CD14-positive monocyte (primary cell): ENCODE results near the gene SYTL5. TPM values are rescaled to one million over a fixed set of nuclear protein-coding genes. Genes with fewer than 3 reads are reported as not detected.

Experiments
- DNase-seq, 3 donors: peaks; one replicate each; pipeline ENCODE4 v3.0.0-alpha.2; 2011 to 2022
- H2AFZ ChIP-seq: 2 replicates; pipeline ENCODE4 v1.6.0; 2012; ENCODE audit warnings: mild to moderate bottlenecking, low read depth, low read length, inconsistent platforms; ENCODE audit not compliant: insufficient read depth, poor library complexity, severe bottlenecking
- H3K27ac ChIP-seq, 2 donors: 1 replicate in 1 of 2; 2 replicates in 1 of 2; pipeline ENCODE4 v1.5.1; 2012 to 2013; ENCODE audit warnings: low read length in 2 of 2, control low read depth in 1 of 2, inconsistent platforms in 1 of 2, low read depth in 1 of 2, mild to moderate bottlenecking in 1 of 2
- H3K27me3 ChIP-seq, 2 donors: one replicate each; pipeline versions ENCODE4 v1.6.0 to v1.6.1; 2011 to 2013; ENCODE audit warnings: low read length in 2 of 2; ENCODE audit not compliant: control insufficient read depth in 2 of 2, insufficient read depth in 2 of 2
- H3K36me3 ChIP-seq, 2 donors: replicated peaks in 1 of 2; 1 replicate in 1 of 2; 2 replicates in 1 of 2; pipeline versions ENCODE4 v1.5.1 to v1.6.1; 2012 to 2013; ENCODE audit warnings: low read length in 2 of 2, control low read depth in 1 of 2, inconsistent platforms in 1 of 2, mild to moderate bottlenecking in 1 of 2; ENCODE audit not compliant: insufficient read depth in 2 of 2, control insufficient read depth in 1 of 2
- H3K4me1 ChIP-seq, 2 donors: 1 replicate in 1 of 2; 2 replicates in 1 of 2; pipeline versions ENCODE4 v1.5.1 to v1.6.1; 2012 to 2013; ENCODE audit warnings: low read length in 2 of 2, control low read depth in 1 of 2, inconsistent platforms in 1 of 2, mild to moderate bottlenecking in 1 of 2, moderate library complexity in 1 of 2; ENCODE audit not compliant: insufficient read depth in 2 of 2, control insufficient read depth in 1 of 2
- H3K4me2 ChIP-seq: replicated peaks from 2 replicates; pipeline ENCODE3; 2012; ENCODE audit warnings: low read length, moderate library complexity, mild to moderate bottlenecking; ENCODE audit not compliant: poor library complexity, severe bottlenecking; ENCODE audit errors: extremely low read depth
- H3K4me3 ChIP-seq, 3 experiments: fragments of 200-600 bp in 1 of 3; sonication (generic) in 1 of 3; replicated peaks in 1 of 3; 1 replicate in 2 of 3; 2 replicates in 1 of 3; pipeline ENCODE4 v1.5.1; 2011 to 2013; ENCODE audit warnings: low read length in 3 of 3, mild to moderate bottlenecking in 3 of 3, control low read depth in 2 of 3, low read depth in 2 of 3, inconsistent platforms in 1 of 3, moderate library complexity in 1 of 3
- H3K79me2 ChIP-seq: 2 replicates; pipeline ENCODE4 v1.6.0; 2012; ENCODE audit warnings: mild to moderate bottlenecking, control low read depth, inconsistent platforms, low read length, moderate library complexity; ENCODE audit not compliant: insufficient read depth
- H3K9ac ChIP-seq: 2 replicates; pipeline ENCODE4 v1.6.0; 2017; ENCODE audit warnings: low read length, mild to moderate bottlenecking; ENCODE audit not compliant: insufficient read depth, poor library complexity, severe bottlenecking
- H3K9me3 ChIP-seq, 2 donors: replicated peaks in 1 of 2; 1 replicate in 1 of 2; 2 replicates in 1 of 2; pipeline versions ENCODE4 v1.5.1 to v1.6.1; 2012 to 2013; ENCODE audit warnings: low read length in 2 of 2, control low read depth in 1 of 2; ENCODE audit not compliant: control insufficient read depth in 1 of 2, insufficient read depth in 1 of 2
- H4K20me1 ChIP-seq: 2 replicates; pipeline ENCODE4 v1.6.0; 2012; ENCODE audit warnings: mild to moderate bottlenecking, low read length, control low read depth, moderate library complexity; ENCODE audit not compliant: insufficient read depth
- H3K27ac Mint-ChIP-seq, 7 donors: one replicate each; pipeline ENCODE4 v1.8.0; 2020; ENCODE audit warnings: mild to moderate bottlenecking in 7 of 7, mixed read lengths in 7 of 7, moderate library complexity in 6 of 7, inconsistent platforms in 2 of 7
- H3K27me3 Mint-ChIP-seq, 3 donors: one replicate each; pipeline ENCODE4 v1.8.0; 2021 to 2022; ENCODE audit warnings: low read depth in 3 of 3, mild to moderate bottlenecking in 3 of 3, mixed read lengths in 3 of 3, moderate library complexity in 3 of 3, inconsistent platforms in 1 of 3
- H3K36me3 Mint-ChIP-seq, 2 donors: one replicate each; pipeline ENCODE4 v1.8.0; 2020; ENCODE audit warnings: mixed read lengths in 2 of 2, inconsistent platforms in 1 of 2, mild to moderate bottlenecking in 1 of 2
- H3K4me1 Mint-ChIP-seq: one replicate; pipeline ENCODE4 v1.8.0; 2020; ENCODE audit warnings: mild to moderate bottlenecking, mixed read lengths
- H3K4me3 Mint-ChIP-seq, 2 donors: one replicate each; pipeline ENCODE4 v1.8.0; 2020; ENCODE audit warnings: mild to moderate bottlenecking in 2 of 2, mixed read lengths in 2 of 2, moderate library complexity in 1 of 2
- H3K9me3 Mint-ChIP-seq, 7 donors: one replicate each; pipeline ENCODE4 v1.8.0; 2020 to 2022; ENCODE audit warnings: mixed read lengths in 7 of 7, mild to moderate bottlenecking in 6 of 7, moderate library complexity in 6 of 7, inconsistent platforms in 2 of 7
- CTCF ChIP-seq: fragments of 200-600 bp; IDR thresholded peaks from one replicate; pipeline ENCODE4 v1.8.0; 2022; ENCODE audit warnings: antibody characterized with exemption, mild to moderate bottlenecking
- WGBS: methylation state at CpG from one replicate; pipeline ENCODE4 v1.1.5; 2013; ENCODE audit warnings: missing lambda C conversion rate; ENCODE audit not compliant: insufficient coverage; 5-methylcytosine and 5-hydroxymethylcytosine counted together
- intact Hi-C, 2 donors: fragments of 100-400 bp; cut with micrococcal nuclease; formaldehyde crosslinking; loops; one replicate each; pipeline versions ENCODE4 v1.15.0 to v1.15.1; 2023
- polyA plus RNA-seq, 3 donors: library from polyadenylated mRNA; depleted of rRNA in 1 of 3; unstranded in 2 of 3; stranded (reverse) in 1 of 3; fragments of 300-500 nt in 2 of 3; fragments of >200 nt in 1 of 3; fragmentation: Illumina TruSeq in 2 of 3; gene quantifications; 1 replicate in 2 of 3; 2 replicates in 1 of 3; pipeline ENCODE4 v1.2.3, GENCODE V29; 2012 to 2021

The SYTL5 gene
- polyA plus RNA-seq, 3 donors, result not detected

GRCh38 chrX:37976153-37976552 lies 30.2 kb upstream of the SYTL5 start:
- no peaks in the 10 kb centered on the region for H3K9me3 ChIP-seq
- no peaks in the 10 kb centered on the region for H4K20me1 ChIP-seq
- H3K9me3 Mint-ChIP-seq, result peaks cover 0 to 1% (median 0%) of the 10 kb centered on the region in 7 donors
- H3K4me3 Mint-ChIP-seq, result no peak overlapping the region
- no peak for DNase-seq
- H3K27me3 ChIP-seq, result no peaks in the 10 kb centered on the region
- no peak overlapping the region for H3K9ac ChIP-seq
- no peaks in the 10 kb centered on the region for H3K36me3 ChIP-seq
- H3K4me1 Mint-ChIP-seq, result no peaks in the 10 kb centered on the region
- H3K36me3 Mint-ChIP-seq, result no peaks in the 10 kb centered on the region
- WGBS, result no CpG with 5 or more reads among the region's 1 CpG
- H3K4me1 ChIP-seq, result no peaks in the 10 kb centered on the region
- H2AFZ ChIP-seq, result no peak overlapping the region
- no peak overlapping the region for H3K27ac ChIP-seq
- TF ChIP-seq CTCF, result no peak
- intact Hi-C loops, result no loop called here
- H3K79me2 ChIP-seq, result no peaks in the 10 kb centered on the region
- no peak overlapping the region for H3K27ac Mint-ChIP-seq
- no peak overlapping the region for H3K4me2 ChIP-seq
- H3K4me3 ChIP-seq, result no peak overlapping the region
- H3K27me3 Mint-ChIP-seq, result peaks cover 1 to 12% (median 4%) of the 10 kb centered on the region in 3 donors

DNA sequence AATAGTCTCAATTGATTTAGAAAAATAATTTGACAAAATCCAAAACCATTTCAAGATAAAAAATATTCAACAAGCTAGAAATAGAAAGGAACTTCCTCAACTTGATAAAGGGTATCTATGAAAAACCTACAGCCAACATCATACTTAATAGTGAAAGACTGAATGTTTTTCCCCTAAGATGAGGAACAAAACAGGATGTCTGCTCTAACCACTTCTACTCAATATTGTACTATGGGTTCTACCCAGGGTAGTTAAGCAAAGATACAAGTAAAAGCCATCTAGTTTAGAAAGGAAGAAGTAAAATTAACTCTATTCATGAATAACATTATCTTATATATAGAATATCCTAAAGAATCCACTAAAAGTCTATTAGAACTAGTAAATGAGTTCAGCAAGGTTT lies 21.5 kb upstream of the SYTL5 start:
- H3K27ac ChIP-seq, result no peak overlapping the region
- no peak overlapping the region for H3K4me2 ChIP-seq
- no peaks in the 10 kb centered on the region for H3K9me3 ChIP-seq
- H3K4me1 Mint-ChIP-seq, result peaks cover 7% of the 10 kb centered on the region
- H4K20me1 ChIP-seq, result no peaks in the 10 kb centered on the region
- no peaks in the 10 kb centered on the region for H3K36me3 ChIP-seq
- H3K27me3 ChIP-seq, result no peaks in the 10 kb centered on the region
- H3K36me3 Mint-ChIP-seq, result no peaks in the 10 kb centered on the region
- H3K27me3 Mint-ChIP-seq, result peaks cover 0 to 1% (median 0%) of the 10 kb centered on the region in 3 donors
- H3K9me3 Mint-ChIP-seq, result peaks cover 0 to 6% (median 2%) of the 10 kb centered on the region in 7 donors
- DNase-seq, result no peak
- no peaks in the 10 kb centered on the region for H3K4me1 ChIP-seq
- no peaks in the 10 kb centered on the region for H3K79me2 ChIP-seq
- intact Hi-C loops, result no loop called here
- H3K27ac Mint-ChIP-seq, result no peak overlapping the region
- H3K4me3 ChIP-seq, result no peak overlapping the region
- H3K9ac ChIP-seq, result no peak overlapping the region
- no peak overlapping the region for H2AFZ ChIP-seq
- H3K4me3 Mint-ChIP-seq, result no peak overlapping the region
- TF ChIP-seq CTCF, result no peak
